ENCODE data around the gene SPEF1. TPM values are rescaled to one million over a fixed set of nuclear protein-coding genes. Genes with fewer than 3 reads are reported as not detected.

The SPEF1 gene
- total RNA-seq, 1 donor from 2014 or later: 0.54 TPM

DNA sequence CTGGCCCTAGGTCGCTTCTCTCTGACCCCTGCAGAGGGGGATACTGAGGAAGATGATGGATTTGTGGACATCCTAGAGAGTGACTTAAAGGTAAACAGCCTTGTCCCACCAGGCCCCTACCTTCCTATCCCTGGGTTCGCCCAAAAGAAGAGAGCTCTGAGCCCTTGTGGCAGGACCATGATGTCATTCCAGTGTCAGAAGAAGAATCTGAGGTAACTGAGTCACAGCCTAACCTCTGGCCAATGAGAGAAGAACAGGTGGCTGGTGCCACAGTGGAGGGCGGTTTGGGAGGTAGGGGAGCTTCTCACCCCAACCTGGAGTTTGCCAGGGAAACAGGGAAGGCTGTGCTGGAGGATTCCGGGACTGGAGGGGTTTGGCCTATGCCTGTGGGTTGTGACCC lies 20.1 kb upstream of the SPEF1 start:
- DNase-seq (ENCODE audit: low read depth, low spot score): no peak
- Mint-ChIP-seq H3K36me3 (ENCODE audit: low read depth) (peaks cover 16% of the 10 kb centered on the region), H3K9me3 (no peaks in the 10 kb centered on the region), H3K27me3 (ENCODE audit: low read depth) (no peaks in the 10 kb centered on the region), H3K4me3 (no peak overlapping the region), H3K4me1 (peaks cover 57% of the 10 kb centered on the region), H3K27ac (ENCODE audit: unreplicated experiment) (no peak overlapping the region)
- no peak for TF ChIP-seq CTCF (conservative IDR thresholded peaks at IDR 0.05)

GRCh38 chr20:3800878-3801260 lies 19.6 kb upstream of the SPEF1 start:
- peaks cover 54% of the 10 kb centered on the region for H3K4me1 Mint-ChIP-seq
- no peak for TF ChIP-seq CTCF (conservative IDR thresholded peaks at IDR 0.05)
- DNase-seq (ENCODE audit: low read depth, low spot score): no peak
- H3K4me3 Mint-ChIP-seq: no peak overlapping the region
- H3K27me3 Mint-ChIP-seq (ENCODE audit: low read depth): no peaks in the 10 kb centered on the region
- H3K27ac Mint-ChIP-seq (ENCODE audit: unreplicated experiment): no peak overlapping the region
- H3K36me3 Mint-ChIP-seq (ENCODE audit: low read depth): peaks cover 16% of the 10 kb centered on the region
- no peaks in the 10 kb centered on the region for H3K9me3 Mint-ChIP-seq

- peaks cover 54% of the 10 kb centered on the region for H3K4me1 Mint-ChIP-seq
- no peaks in the 10 kb centered on the region for H3K27me3 Mint-ChIP-seq (ENCODE audit: low read depth)
- no peak for DNase-seq (ENCODE audit: low read depth, low spot score)
- H3K4me3 Mint-ChIP-seq: peak overlapping the region; percentile 79
- no peaks in the 10 kb centered on the region for H3K9me3 Mint-ChIP-seq
- H3K27ac Mint-ChIP-seq (ENCODE audit: unreplicated experiment): peak overlapping the region; percentile 64
- no peak for TF ChIP-seq CTCF (conservative IDR thresholded peaks at IDR 0.05)
- H3K36me3 Mint-ChIP-seq (ENCODE audit: low read depth): peaks cover 16% of the 10 kb centered on the region
Observed at GRCh38 chr20:3800256-3800877, 19.1 kb upstream of the SPEF1 start.

GRCh38 chr20:3798908-3799248 lies 17.6 kb upstream of the SPEF1 start:
- Mint-ChIP-seq H3K27ac (ENCODE audit: unreplicated experiment) (peak overlapping the region; percentile 83), H3K4me3 (peak overlapping the region; percentile 79)
- TF ChIP-seq CTCF (conservative IDR thresholded peaks at IDR 0.05): no peak

GRCh38 chr20:3798373-3798768 lies 17.1 kb upstream of the SPEF1 start:
- DNase-seq (ENCODE audit: low read depth, low spot score): no peak
- H3K4me1 Mint-ChIP-seq: peaks cover 54% of the 10 kb centered on the region
- TF ChIP-seq CTCF (conservative IDR thresholded peaks at IDR 0.05): no peak
- H3K27me3 Mint-ChIP-seq (ENCODE audit: low read depth): no peaks in the 10 kb centered on the region
- H3K4me3 Mint-ChIP-seq: peak overlapping the region; percentile 89
- peaks cover 7% of the 10 kb centered on the region for H3K36me3 Mint-ChIP-seq (ENCODE audit: low read depth)
- no peak overlapping the region for H3K27ac Mint-ChIP-seq (ENCODE audit: unreplicated experiment)
- H3K9me3 Mint-ChIP-seq: no peaks in the 10 kb centered on the region

More at GRCh38 chr20:3798908-3799248, 17.6 kb upstream of the SPEF1 start:
- peaks cover 54% of the 10 kb centered on the region for H3K4me1 Mint-ChIP-seq
- no peaks in the 10 kb centered on the region for H3K9me3 Mint-ChIP-seq
- no peak for DNase-seq (ENCODE audit: low read depth, low spot score)
- H3K27me3 Mint-ChIP-seq (ENCODE audit: low read depth): no peaks in the 10 kb centered on the region
- H3K36me3 Mint-ChIP-seq (ENCODE audit: low read depth): peaks cover 11% of the 10 kb centered on the region

Measured in neural crest cell (in vitro differentiated cells).